HG02970 (cell line): Measurements from ENCODE around the gene TOX2.

Experiments
- ATAC-seq: cut with Tn5 transposase; IDR thresholded peaks from one replicate; pipeline ENCODE4 v1.9.1; 2021; ENCODE audit warnings: mild to moderate bottlenecking, moderate library complexity, moderate number of reproducible peaks; ENCODE audit not compliant: unreplicated experiment, low FRiP score

TOX2 gene

GRCh38 chr20:44050327-44050726 lies 135.7 kb downstream of the TOX2 start:
- ATAC-seq = no peak

- no peak for ATAC-seq
Observed at GRCh38 chr20:44050925-44051660, 136.4 kb downstream of the TOX2 start.

- ATAC-seq = no peak
Observed at GRCh38 chr20:44051661-44052000, 137.0 kb downstream of the TOX2 start.

GRCh38 chr20:44052166-44052565 lies 137.5 kb downstream of the TOX2 start:
- ATAC-seq = no peak

GRCh38 chr20:44053046-44053445 lies 138.4 kb downstream of the TOX2 start:
- no peak for ATAC-seq

- no peak for ATAC-seq
Observed at GRCh38 chr20:44054118-44054517, 139.5 kb downstream of the TOX2 start.

- no peak for ATAC-seq
Observed at GRCh38 chr20:44054849-44055248, 140.2 kb downstream of the TOX2 start.

GRCh38 chr20:44056010-44056698 lies 141.5 kb downstream of the TOX2 start:
- ATAC-seq = no peak

- no peak for ATAC-seq
Observed at GRCh38 chr20:44057698-44058675, 143.3 kb downstream of the TOX2 start.

- no peak for ATAC-seq
Observed at GRCh38 chr20:44064501-44065400, 150.1 kb downstream of the TOX2 start.

GRCh38 chr20:44065401-44066340 lies 151.0 kb downstream of the TOX2 start:
- no peak for ATAC-seq

GRCh38 chr20:44066645-44067606 lies 152.3 kb downstream of the TOX2 start:
- ATAC-seq = no peak

GRCh38 chr20:44067650-44068081 lies 153.0 kb downstream of the TOX2 start:
- ATAC-seq = no peak

GRCh38 chr20:44068316-44069201 lies 153.9 kb downstream of the TOX2 start:
- no peak for ATAC-seq

GRCh38 chr20:44069203-44070011 lies 154.8 kb downstream of the TOX2 start:
- ATAC-seq = peak; percentile 45
